Activated CD8-positive, alpha-beta memory T cell treated with anti-CD3 and anti-CD28 coated beads, Interleukin-2, amount 50 U/mL, for 1 hour (primary cell): ENCODE results near the gene EFL1.

Source experiments
- DNase-seq: peaks from one replicate; pipeline ENCODE4 v3.0.0-alpha.2; 2020; ENCODE audit errors: extremely low read depth

The EFL1 gene

DNA sequence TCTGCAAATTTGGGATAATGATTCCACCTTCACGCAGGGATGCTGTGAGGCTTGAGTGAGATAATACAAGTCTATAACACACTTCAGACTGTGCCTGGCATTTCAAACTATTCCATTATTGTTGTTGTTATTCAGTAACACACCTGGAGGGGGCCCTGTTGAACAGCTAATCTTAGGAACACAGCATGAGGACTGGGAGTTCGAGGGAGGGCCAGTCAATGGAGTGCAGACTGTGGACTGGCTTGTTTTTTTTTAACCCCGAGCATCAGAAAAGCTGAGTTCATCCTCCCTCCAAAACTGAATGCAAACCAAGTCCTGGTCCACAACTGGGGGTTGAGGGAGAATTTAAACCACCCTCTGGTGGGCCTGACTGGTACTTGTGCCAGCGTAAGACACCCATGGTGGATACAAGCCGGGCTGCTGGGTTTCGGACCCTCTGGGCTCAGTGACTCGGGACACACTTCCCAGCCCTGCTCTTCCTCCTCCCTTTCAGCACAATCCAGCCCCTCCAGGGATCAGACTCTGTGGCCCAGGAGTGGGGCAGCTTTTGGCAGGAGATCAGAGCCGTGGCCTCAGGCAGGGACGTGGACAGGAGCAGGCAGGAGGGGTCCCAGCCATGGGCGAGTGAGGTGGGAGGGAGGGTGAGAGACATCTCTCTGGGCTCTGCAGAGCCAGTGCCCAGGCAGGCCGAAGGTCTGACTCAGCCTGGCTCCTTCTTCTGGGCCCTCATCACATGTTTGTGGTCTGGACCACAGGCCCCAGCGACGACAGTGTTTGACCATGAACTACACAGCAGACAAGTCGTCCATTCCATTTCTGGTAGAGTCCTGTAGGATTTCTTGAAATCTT, 180.4 kb downstream of the EFL1 start:
- no peak for DNase-seq

DNA sequence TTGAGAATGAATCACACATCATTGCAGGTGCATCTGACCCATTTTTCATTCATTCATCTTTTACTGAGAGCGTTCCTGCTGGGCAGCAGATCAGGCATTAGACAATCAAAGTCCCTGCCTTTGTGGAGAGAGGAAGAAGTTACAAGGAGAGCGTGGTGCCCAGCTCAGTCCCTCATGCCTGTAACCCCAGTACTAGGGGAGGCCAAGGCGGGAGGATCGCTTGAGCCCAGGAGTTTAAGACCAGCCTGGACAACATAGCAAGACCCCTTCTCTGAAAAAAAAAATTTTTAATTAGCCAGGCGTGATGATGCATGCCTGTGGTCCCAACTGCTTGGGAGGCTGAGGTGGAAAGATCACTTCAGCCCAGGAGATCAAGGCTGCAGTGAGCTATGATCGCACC, 181.8 kb downstream of the EFL1 start:
- no peak for DNase-seq
